SK-N-SH (cell line): ENCODE measurements around the gene OPCML.

Experiments used
- CTCF ChIP-seq: fragments of 200-600 bp; sonication (generic); IDR thresholded peaks from 2 replicates; pipeline ENCODE4 v1.6.1; 2017; ENCODE audit warnings: antibody characterized with exemption, mild to moderate bottlenecking, moderate library complexity
- EZH2phosphoT487 ChIP-seq: fragments of 200-600 bp; sonication (generic); IDR thresholded peaks from 2 replicates; pipeline ENCODE4 v1.6.1; 2017; ENCODE audit warnings: low read depth, mixed run types, mild to moderate bottlenecking, antibody characterized with exemption, moderate library complexity, borderline replicate concordance
- FOSL2 ChIP-seq: IDR thresholded peaks from 2 replicates; pipeline ENCODE4 v1.4.0; 2012; ENCODE audit warnings: low read depth, mild to moderate bottlenecking, moderate library complexity, borderline replicate concordance
- IRF3 ChIP-seq: fragments of 150-350 bp; IDR thresholded peaks from 2 replicates; pipeline ENCODE4 v1.6.1; 2016; ENCODE audit warnings: mild to moderate bottlenecking, low read depth, low read length
- NRF1 ChIP-seq: IDR thresholded peaks from 2 replicates; pipeline ENCODE4 v1.6.1; 2012; ENCODE audit warnings: low read depth, mild to moderate bottlenecking, low read length
- POLR2AphosphoS5 ChIP-seq: IDR thresholded peaks from 2 replicates; pipeline ENCODE4 v1.6.1; 2012; ENCODE audit warnings: low read depth, low read length
- RFX5 ChIP-seq: IDR thresholded peaks from 2 replicates; pipeline ENCODE4 v1.6.1; 2012; ENCODE audit warnings: mild to moderate bottlenecking, improper control_type of control experiment, low read length
- RXRA ChIP-seq: IDR thresholded peaks from 2 replicates; pipeline ENCODE4 v1.4.0; 2012; ENCODE audit warnings: low read depth, mild to moderate bottlenecking, borderline replicate concordance

GRCh38 chr11:132780046-132780445 is 752.3 kb downstream of the OPCML start:
- TF ChIP-seq RXRA (no peak), RFX5 (no peak), FOSL2 (no peak), CTCF (no peak), EZH2phosphoT487 (no peak), NRF1 (no peak), IRF3 (no peak), POLR2AphosphoS5 (no peak)
